ENCODE results near the gene PLXNA1. TPM values are rescaled to one million over a fixed set of nuclear protein-coding genes. Genes with fewer than 3 reads are reported as not detected.

Gene PLXNA1
- total RNA-seq, 1 donor: 62.4 TPM

- DNase-seq (ENCODE audit: low read depth): no peak
- no peak overlapping the region for H3K4me3 ChIP-seq (ENCODE audit: low read depth, low read length)
- TF ChIP-seq, protein P1, sequence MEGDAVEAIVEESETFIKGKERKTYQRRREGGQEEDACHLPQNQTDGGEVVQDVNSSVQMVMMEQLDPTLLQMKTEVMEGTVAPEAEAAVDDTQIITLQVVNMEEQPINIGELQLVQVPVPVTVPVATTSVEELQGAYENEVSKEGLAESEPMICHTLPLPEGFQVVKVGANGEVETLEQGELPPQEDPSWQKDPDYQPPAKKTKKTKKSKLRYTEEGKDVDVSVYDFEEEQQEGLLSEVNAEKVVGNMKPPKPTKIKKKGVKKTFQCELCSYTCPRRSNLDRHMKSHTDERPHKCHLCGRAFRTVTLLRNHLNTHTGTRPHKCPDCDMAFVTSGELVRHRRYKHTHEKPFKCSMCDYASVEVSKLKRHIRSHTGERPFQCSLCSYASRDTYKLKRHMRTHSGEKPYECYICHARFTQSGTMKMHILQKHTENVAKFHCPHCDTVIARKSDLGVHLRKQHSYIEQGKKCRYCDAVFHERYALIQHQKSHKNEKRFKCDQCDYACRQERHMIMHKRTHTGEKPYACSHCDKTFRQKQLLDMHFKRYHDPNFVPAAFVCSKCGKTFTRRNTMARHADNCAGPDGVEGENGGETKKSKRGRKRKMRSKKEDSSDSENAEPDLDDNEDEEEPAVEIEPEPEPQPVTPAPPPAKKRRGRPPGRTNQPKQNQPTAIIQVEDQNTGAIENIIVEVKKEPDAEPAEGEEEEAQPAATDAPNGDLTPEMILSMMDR (IDR thresholded peaks at IDR 0.05; ENCODE audit: insufficient read depth, low read length): no peak
Observed at GRCh38 chr3:127003175-127003555, 20.2 kb downstream of the PLXNA1 start.

- TF ChIP-seq, protein P1 (IDR thresholded peaks at IDR 0.05; ENCODE audit: insufficient read depth, low read length): no peak
- DNase-seq (ENCODE audit: low read depth): no peak
- no peak overlapping the region for H3K4me3 ChIP-seq (ENCODE audit: low read depth, low read length)
Observed at GRCh38 chr3:127003601-127004280, 20.8 kb downstream of the PLXNA1 start.

- H3K4me3 ChIP-seq (ENCODE audit: low read depth, low read length): no peak overlapping the region
- TF ChIP-seq, protein P1 (IDR thresholded peaks at IDR 0.05; ENCODE audit: insufficient read depth, low read length): no peak
- DNase-seq (ENCODE audit: low read depth): no peak
Observed at GRCh38 chr3:127004641-127005397, 21.9 kb downstream of the PLXNA1 start.

DNA sequence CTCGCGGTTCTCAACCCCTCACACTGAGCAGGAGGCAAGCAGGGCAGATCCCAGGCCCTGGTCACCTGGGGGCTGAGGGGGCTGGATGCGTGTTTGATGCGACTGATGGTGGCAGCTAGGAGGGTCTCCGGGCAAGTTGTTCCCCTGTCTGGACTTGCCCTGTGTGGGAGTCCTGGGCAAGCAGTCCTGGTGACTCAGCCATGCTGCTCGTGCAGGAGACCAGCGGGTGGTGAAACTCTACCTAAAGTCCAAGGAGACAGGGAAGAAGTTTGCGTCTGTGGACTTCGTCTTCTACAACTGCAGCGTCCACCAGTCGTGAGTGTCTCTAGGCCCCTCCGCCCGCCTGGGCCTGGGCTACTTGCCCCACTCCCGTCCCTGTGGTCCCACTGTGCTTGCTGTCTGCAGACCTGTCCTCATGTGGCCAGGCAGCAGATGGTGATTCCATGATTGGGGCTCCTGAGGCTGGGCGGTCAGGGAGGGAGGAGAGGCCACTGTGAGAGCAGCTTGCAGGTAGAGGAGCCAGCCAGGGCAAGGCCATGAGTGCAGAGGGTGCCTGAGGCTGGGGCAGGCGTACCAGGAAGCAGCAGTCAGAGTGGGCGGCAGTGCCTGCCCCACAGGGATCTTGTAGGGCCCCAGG, 23.1 kb downstream of the PLXNA1 start:
- TF ChIP-seq, protein P1 (IDR thresholded peaks at IDR 0.05; ENCODE audit: insufficient read depth, low read length): no peak
- no peak overlapping the region for H3K4me3 ChIP-seq (ENCODE audit: low read depth, low read length)
- DNase-seq (ENCODE audit: low read depth): no peak

DNA sequence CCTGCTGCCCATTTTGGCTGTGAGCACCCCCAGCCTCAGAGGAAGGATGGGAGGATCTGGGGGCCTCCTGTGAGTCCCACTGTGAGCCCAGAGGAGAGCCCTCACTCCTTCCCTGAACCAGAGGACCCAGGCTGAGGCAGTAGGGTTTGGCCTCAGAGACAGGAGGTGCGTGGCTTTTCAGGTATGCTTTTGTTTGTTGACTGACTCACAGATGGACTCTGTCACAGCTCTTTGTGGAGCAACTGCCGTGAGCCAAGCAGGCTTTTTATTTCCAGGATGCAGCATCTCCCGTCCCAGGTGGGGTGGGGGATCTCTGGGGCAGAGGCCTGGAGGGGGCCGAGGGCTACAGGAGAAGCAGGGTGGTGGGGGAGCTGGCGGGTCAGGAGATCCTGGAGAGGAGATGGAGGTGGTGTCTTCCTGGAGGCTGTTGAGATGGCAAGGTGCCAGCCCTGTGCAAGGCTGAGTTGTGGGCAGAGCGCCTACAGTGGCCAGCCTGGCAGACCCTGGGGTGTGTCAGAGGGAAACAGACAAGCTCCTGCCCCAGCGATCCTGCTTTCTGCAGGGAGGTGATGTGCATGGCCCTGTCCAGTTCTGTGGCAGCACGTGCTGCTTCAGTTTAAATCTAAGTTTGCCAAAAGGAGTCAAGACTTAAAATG, 24.0 kb downstream of the PLXNA1 start:
- no peak overlapping the region for H3K4me3 ChIP-seq (ENCODE audit: low read depth, low read length)
- peak; percentile 25 for DNase-seq (ENCODE audit: low read depth)
- TF ChIP-seq, protein P1 (IDR thresholded peaks at IDR 0.05; ENCODE audit: insufficient read depth, low read length): no peak

DNA sequence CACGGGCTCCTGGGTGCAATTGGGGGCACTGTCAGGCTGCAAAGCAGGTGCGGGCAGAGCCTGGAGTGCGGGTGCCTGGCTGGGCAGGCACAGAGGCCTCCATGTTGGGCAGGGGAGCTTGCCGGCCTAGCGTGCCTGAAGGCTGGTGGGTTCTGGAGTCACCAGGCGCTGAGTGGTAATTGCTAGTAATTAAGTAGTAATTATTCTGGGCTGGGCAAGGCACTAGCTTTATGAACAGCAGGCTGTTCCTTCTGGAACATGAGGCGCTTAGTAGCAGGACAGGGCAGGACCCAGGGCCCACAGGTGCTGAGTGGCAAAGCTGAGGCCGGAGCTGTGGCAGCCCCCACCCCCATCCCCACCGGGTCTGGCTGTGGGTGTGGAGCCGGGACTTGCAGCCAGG, 25.3 kb downstream of the PLXNA1 start:
- no peak for DNase-seq (ENCODE audit: low read depth)
- TF ChIP-seq, protein P1 (IDR thresholded peaks at IDR 0.05; ENCODE audit: insufficient read depth, low read length): no peak
- H3K4me3 ChIP-seq (ENCODE audit: low read depth, low read length): no peak overlapping the region
